Mesenteric fat pad (tissue), 1 donor: Measurements from ENCODE around the gene TFE3. TPM values are rescaled to one million over a fixed set of nuclear protein-coding genes. Genes with fewer than 3 reads are reported as not detected.

Source experiments
- DNase-seq: peaks from one replicate; pipeline ENCODE4 v3.0.0-alpha.2; 2020; ENCODE audit warnings: low spot score
- total RNA-seq: library from RNA; stranded (reverse); fragmentation: NEBNext Ultra II Directional; extraction: Animal tissue kit (Norgen Biotek cat#: 25700); gene quantifications from one replicate; pipeline ENCODE4 v1.2.1, GENCODE V29; 2021
- donor health status: DM: yes; HTN: yes; CAD: no.

TFE3 gene
- total RNA-seq, 1 donor from 2014 or later: 103 TPM

DNA sequence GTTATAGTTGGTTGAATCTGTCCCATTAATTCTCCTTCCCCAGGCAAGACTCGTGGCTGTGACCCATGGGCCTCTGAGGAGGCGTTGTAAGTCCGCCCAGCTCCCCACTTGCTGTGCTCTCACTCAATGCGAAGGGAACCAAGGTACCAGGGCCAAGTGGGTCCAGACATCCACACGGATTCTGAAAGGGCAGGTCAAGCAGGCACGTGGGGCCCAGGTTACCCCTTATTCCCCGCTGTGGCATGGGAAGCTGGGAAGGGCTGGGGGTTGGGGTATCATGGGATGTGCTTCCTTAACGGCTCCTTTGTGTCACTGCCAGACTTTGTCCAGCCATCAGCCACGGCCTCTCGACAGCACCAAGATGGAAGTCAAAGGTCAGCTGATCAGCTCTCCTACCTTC is 18.8 kb upstream of the TFE3 start:
- no peak for DNase-seq

DNA sequence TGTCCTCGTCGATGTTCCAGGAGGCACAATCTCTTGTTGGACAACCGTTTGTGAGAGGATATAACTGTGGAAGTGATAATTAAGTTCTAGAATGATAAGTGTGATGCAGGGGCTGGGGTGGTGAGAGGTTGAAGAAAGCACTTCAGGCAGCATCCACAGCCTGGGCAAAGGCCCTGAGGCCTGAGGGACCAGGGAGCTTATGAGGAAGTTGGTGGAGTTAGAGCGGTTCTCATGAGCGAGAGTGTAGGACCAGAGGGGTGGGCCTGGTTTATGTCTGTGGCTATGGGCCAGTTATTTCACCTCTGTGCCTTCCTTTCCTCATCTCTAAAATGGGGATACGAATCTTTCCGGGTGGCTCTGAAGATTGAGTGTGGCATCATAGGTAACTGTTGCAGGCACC is 18.3 kb upstream of the TFE3 start:
- DNase-seq: no peak

DNA sequence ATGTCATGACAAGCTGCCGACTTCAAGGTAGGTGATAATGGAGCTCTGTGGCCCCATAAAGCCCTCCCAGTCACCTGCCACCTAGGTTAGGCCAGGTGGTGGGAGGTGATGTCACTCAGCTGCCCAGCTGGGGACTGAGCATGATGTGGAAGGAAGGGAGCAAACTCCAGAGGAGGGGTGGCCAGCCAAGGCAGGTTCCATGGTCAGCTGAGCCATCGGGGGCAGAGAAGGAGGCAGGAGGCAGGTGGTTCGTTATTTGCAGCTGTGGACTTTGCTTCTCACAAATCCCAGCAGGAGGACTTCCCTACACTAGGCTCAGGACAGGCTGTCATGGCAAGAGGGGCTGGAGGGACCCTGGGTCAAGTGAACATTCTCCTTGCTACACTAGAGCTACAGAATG is 17.8 kb upstream of the TFE3 start:
- no peak for DNase-seq

- DNase-seq: no peak
Measured at GRCh38 chrX:49059681-49060085, 16.5 kb upstream of the TFE3 start.

DNA sequence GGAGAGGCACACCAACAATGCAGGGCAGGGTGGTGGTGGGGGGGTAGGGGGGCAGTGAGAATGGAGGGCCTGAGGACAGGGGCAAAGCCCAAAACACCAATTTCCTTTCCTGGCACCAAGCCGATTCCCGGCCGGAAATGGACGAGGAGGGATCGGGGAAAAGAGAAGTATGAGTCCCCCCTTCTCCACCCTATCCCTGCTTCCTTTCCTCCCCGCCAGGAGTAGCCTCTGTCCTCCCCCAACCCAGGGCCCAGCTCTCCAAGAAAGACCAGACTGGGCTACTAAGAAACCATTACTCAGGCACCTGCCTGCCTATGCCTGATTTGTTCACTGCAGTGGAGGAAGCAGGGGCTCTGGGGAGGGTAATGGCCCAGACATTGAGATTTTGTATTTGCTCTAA is 16.0 kb upstream of the TFE3 start:
- no peak for DNase-seq

DNA sequence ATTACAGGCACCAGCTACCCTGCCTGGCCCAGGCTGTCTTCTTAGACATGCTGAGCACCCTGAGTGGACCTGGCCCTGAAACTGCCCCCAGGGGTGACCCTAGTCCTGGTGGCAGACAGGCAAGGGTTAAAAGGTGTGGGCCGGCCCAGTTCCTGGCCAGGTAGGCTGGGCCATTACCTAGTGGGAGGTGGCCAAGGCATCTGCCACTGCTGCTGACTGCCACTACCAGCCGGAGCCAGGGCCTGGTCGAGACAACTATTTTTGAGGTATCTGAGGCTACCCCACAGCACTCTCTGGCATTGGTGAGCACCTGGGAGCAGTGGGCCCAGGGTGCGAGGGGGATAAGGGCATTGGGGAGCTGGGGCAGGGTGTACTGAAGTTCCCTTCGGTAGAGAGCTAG is 15.6 kb upstream of the TFE3 start, which contains the start of gene CCDC120:
TSS of gene CCDC120 (plus strand) at position 206 of the 400 bp plus-strand sequence. CDS start 3,043 bp downstream, outside the sequence.
- no peak for DNase-seq

DNA sequence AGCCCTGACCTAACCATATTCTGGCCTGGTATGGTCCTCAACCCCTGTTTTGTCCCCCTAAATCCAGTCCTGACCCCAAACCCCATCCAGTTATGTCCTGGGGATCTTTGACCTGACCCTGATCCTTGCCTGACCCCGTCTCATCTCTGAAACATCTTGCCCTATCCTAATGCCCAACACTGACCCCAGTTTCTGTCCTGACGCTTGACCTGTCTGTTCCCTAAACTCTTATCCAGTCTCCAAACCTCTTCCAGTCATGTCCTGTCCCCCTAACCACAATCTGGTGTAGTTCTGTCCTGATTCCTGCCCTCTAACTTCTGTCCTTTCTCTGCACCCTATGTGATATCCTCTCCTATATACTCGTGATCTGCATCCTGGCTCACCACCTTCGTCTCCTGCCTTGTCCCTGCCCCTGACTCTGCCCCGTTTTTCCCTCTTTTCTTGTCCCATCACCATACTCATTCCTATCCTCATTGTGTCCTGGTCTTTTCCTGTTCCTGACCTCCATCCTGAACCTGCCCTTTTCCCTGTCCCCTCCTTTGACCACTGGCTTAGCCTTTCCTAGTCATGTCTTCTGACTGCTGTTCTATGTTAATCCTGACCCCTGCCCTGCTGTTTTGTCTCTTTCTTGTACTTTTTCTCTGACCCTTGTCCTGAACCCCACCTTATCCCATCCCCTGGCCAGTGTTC is 11.1 kb upstream of the TFE3 start:
- DNase-seq: no peak

DNA sequence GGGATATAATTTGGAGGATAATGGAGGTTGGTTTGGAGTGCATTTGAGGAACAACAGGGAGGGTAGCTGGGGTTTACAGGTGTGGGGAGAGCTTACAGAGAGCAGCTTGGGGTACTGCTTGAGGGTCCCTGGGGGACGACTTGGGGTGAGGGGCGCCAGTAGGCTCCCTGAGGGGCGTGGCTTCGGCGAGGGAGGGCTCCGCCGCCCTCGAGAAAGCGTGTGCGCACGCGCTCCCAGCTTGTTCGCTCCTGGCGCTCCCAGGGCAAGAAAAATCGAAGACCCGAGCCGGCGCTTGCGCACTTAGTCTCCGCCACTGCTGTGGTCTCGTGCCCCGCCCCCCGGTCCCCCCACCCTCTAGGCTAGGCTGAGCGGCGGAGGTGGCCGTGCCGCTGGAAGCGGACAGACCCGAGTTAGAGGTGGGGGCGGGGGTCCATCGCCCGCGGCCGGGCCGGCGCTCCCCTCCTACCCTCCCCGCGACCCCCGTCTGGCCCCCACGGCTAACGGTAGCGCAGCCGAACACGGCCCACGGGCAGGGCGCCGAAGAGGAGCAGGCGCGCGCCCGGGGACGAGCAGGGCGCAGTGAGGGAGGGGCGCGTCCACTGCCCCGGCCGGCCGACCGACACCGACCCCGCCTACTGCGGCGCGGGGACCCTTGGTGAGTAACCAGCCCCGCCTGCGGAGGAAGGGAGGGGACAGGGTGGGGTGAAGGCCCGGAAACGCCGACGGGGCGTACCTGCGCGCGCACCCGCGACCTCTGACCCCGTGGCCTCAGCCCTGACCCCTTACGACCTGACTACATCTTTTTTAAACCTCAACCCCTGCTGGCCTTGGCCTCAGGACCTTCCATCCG is 10.3 kb upstream of the TFE3 start:
- no peak for DNase-seq

- DNase-seq: no peak
Measured at GRCh38 chrX:49043987-49044281, 777 bp upstream of the TFE3 start.

GRCh38 chrX:49042581-49043219 is 457 bp downstream of the TFE3 start:
- no peak for DNase-seq

GRCh38 chrX:49041744-49042580 is 1.2 kb downstream of the TFE3 start:
- no peak for DNase-seq

DNA sequence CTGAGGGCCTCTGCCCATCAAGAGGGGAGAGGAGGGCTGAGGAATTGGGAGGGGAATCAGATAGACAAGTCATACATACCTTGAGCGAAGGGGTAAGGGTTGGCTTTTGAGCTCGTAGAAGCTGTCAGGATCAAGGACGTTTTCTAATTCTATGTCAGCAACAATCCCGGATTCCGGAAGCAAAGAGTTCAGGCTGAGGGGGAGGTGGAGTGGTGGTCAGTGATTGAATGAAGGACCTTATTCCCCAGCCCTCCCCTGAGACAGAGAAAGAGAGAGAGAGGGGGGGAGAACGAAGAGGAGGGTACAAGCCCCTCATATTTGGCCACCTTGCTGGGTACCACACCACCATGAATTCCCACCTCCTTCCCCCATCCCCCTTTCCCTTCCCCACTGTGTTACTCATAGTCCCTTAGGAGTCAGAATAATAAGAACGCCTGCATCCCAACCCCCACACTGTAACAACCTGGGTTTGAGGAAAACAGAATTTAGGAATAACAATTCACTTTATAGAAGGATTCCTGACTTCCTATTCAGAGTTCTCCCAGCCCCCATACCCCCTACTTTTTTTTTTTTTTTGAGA is 2.7 kb downstream of the TFE3 start:
- DNase-seq: no peak

GRCh38 chrX:49039598-49040375 is 3.4 kb downstream of the TFE3 start:
- no peak for DNase-seq

- no peak for DNase-seq
Measured at GRCh38 chrX:49037883-49038475, 5.2 kb downstream of the TFE3 start.

DNA sequence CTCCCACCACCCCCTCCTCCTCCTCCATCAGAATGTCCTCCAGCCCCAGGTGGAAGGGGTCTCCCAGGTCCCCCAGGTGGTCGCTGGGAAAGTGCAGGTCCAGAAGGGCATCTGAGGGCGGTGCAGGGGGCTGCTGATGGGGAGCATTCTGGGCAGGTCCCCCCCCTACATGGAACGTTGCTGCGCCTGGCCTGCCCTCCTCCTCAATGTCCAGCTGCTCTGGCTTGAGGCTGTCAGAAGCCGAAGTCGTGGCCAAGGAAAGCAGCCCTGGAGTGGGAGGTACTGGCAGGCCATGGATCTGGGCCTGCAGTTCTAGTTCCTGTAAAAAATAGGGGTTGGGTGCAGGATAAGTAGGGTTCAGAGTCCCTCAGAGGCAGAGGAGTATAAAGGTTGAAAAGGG is 12.9 kb downstream of the TFE3 start:
- no peak for DNase-seq

- DNase-seq: no peak
Measured at GRCh38 chrX:49029876-49030275, 13.3 kb downstream of the TFE3 start.

DNA sequence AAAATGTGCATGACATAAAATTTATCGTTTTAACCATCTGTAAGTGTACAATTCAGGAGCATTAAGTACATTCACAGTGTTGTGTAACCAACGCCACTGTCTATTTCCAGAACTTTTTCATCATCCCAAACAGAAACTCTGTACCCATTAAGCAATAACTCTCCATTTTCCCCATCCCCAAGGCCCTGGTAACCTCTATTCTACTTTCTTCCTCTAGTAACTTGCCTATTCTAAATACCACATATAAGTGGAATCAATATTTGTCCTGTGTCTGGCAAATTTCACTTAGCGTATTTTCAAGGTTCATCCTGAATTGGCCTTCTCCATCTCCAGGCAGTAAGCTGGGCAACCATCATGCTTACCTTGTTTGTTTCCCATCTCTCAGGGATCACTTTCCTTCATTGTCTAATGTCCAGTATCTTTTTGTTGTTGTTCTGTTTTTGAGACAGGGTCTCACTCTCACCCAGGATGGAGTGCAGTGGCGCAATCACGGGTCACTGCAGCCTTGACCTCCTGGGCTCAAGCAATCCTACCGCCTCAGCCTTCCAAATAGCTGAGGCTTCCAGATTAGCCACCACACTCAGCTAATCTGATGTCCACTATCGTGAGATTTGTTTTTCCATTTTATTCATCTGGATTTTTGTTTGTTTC is 23.4 kb downstream of the TFE3 start:
- DNase-seq: no peak

- DNase-seq: no peak
Measured at GRCh38 chrX:49019050-49019449, 24.1 kb downstream of the TFE3 start.

DNA sequence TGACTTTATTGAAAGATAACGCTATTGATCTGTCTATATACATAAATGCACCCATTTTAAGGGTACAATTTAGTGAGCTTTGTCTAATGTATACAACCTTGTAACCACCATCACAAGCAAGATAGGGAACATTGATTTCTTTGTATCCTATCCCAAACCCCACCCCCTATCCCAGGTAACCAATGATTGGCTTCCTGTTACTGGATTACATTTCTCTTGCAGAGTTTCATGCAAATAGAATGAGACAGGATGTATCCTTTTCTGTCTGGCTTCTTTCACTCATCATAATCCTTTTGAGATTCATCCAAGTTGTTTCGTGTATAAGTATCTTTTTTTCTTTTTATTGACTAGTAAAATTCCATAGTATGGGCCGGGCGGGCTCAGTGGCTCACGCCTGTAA is 39.5 kb downstream of the TFE3 start:
- DNase-seq: no peak
